GM12891 (cell line): ENCODE measurements around the gene ITGAX.

Source experiments
- PAX5 ChIP-seq: IDR thresholded peaks from 2 replicates; pipeline ENCODE4 v1.6.1; 2011; ENCODE audit warnings: low read length, moderate library complexity, mild to moderate bottlenecking; ENCODE audit not compliant: insufficient read depth, severe bottlenecking
- POLR2A ChIP-seq: IDR thresholded peaks from 2 replicates; pipeline ENCODE4 v1.6.1; 2011; ENCODE audit warnings: low read depth, low read length, control low read depth
- POLR2AphosphoS5 ChIP-seq: IDR thresholded peaks from 2 replicates; pipeline ENCODE4 v1.6.1; 2011; ENCODE audit warnings: low read depth, low read length, control low read depth
- POU2F2 ChIP-seq: IDR thresholded peaks from 2 replicates; pipeline ENCODE4 v1.6.1; 2011; ENCODE audit warnings: low read depth, mild to moderate bottlenecking, control low read depth, low read length, moderate library complexity
- SPI1 ChIP-seq: IDR thresholded peaks from 2 replicates; pipeline ENCODE4 v1.6.1; 2011; ENCODE audit warnings: low read depth, low read length, control low read depth
- TAF1 ChIP-seq: IDR thresholded peaks from 2 replicates; pipeline ENCODE4 v1.6.1; 2011; ENCODE audit warnings: low read depth, low read length, control low read depth

DNA sequence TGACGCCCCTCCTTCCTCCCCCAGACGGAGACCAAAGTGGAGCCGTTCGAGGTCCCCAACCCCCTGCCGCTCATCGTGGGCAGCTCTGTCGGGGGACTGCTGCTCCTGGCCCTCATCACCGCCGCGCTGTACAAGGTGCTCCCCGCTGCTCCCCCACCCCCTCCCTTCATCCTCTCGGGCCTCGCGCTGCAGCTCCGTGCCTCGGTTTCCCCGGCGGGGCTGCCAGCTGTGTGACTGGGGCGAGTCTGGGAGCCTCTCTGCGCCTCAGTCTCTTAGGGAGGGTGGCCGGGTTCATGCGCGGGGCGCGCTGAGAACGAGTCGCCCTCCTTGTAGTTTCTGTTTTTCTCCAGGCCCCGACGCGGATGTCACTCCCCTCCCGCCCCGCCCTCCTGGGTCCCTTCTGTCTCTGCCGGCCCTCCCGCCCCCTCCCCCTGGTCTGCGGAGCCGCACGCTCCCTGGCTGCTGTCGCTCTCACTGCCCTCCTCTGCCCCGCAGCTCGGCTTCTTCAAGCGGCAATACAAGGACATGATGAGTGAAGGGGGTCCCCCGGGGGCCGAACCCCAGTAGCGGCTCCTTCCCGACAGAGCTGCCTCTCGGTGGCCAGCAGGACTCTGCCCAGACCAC, 23.7 kb upstream of the ITGAX start:
- TF ChIP-seq PAX5 (no peak), POLR2A (no peak), POLR2AphosphoS5 (no peak), TAF1 (no peak), SPI1 (no peak), POU2F2 (no peak)
